HG03066 (cell line): Measurements from ENCODE around the gene DSTYK.

Experiments used
- ATAC-seq: cut with Tn5 transposase; IDR thresholded peaks from one replicate; pipeline ENCODE4 v1.9.1; 2021; ENCODE audit warnings: low read depth; ENCODE audit not compliant: unreplicated experiment

The DSTYK gene

GRCh38 chr1:205140113-205140512 lies 71.4 kb downstream of the DSTYK start:
- ATAC-seq, result no peak

DNA sequence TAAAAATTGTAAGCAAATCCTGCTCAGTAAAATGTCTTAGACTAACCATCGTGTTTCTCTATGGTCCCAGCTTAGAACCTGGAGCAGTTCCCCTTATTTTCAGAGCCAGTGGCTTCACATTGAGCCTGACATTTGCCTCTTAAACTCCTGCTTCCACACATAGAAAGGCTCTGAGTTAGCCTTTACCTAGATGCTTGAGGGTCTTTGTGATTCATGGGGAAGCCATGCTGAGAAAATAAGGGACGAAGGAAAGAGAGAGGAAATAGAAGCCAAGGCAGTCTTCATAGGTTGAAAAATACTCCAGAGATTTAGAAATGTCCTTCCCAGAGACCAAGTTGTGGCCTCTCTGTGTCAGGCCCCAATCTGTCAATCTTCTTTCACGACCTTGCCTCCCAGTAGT lies 73.6 kb downstream of the DSTYK start:
- no peak for ATAC-seq

GRCh38 chr1:205133287-205133686 lies 78.2 kb downstream of the DSTYK start:
- ATAC-seq, result no peak

- ATAC-seq, result no peak
These were observed 82.0 kb downstream of the DSTYK start for GRCh38 chr1:205129447-205130029.

DNA sequence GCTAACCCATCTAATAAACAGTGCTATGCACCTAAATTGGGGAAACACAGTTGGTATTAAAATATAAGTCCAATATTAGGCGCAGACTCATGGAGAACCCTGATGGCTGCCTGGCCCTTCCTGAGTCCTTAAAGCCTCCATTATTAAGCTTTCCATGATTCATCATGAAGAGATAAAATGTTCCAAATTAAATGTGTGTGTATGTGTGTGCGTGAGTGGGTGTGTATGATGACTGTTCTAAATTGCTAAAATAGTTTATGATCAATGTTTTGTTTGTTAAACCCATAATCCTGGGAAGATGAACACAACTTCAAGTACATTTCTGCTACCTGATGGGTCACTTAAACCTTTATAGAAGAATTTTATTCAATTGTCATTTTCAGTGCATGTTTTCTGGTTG lies 83.5 kb downstream of the DSTYK start:
- ATAC-seq, result no peak

- no peak for ATAC-seq
These were observed 83.9 kb downstream of the DSTYK start for GRCh38 chr1:205127646-205128045.

GRCh38 chr1:205124726-205125125 lies 86.8 kb downstream of the DSTYK start:
- no peak for ATAC-seq

GRCh38 chr1:205122489-205122882 lies 89.0 kb downstream of the DSTYK start:
- peak; percentile 5 for ATAC-seq

DNA sequence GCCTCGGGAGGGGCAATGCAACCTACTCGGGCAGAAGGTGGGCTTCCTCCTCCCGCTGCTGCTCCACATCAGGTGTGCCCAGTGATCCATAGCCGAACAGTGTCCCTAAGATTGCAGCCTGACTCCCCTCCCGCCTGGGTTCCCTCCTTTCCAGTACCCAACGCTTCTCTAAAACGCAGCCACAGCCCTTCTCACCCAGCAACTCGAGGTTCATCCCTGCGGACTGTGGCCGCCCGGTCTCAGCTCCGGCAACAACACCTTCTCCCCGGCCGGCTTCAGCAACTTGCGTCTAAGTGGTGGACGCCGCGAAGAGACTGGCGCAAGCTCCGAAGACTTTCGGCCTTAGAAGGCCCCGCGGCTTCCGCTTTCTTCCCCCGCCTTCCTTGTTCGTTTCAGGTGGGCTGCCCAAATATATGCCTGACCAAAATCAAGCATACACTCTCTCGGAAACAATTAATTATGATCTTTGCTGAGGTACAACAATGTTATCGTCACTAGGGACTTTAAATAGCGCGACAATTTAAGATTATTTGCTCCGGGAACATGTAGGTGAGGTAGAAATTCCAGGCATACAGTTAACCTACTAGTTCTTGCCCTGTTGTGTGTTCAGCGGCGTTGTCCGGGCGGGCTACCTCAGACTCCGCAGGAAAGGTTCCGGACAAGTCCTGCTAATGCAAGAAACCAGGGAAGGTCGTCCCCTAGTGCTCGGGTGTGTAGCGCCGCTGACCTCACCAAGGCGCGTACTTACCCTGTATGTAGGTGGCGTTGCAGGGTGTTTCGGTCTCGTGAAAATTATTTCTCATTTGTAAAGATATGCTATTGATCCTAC lies 89.6 kb downstream of the DSTYK start, which contains the start of gene RBBP5:
TSS of gene RBBP5 (minus strand) at position 319 of the 829 bp plus-strand sequence. CDS start at position 214, 105 bp downstream.
- peak; percentile 94 for ATAC-seq

DNA sequence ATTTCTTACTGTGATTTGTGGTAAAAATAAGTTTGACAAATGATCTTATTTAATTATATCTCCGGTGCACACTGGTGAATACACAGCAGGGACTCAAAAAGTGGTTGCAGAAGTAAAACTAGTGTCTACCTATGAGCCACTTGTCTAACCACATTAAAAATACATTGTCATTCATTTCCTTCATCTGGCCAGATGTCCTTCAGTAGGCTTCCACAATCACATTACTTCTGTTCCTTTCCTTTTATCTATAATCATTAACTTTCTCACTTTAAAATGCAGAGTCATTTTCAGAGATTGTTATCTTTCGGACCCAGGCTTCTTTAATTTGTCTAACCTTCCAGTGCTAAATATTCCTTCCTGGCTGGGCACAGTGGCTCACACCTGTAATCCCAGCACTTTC lies 92.8 kb downstream of the DSTYK start:
- ATAC-seq, result no peak

- no peak for ATAC-seq
These were observed 100.1 kb downstream of the DSTYK start for GRCh38 chr1:205111354-205111753.

GRCh38 chr1:205109711-205110110 lies 101.8 kb downstream of the DSTYK start:
- no peak for ATAC-seq

DNA sequence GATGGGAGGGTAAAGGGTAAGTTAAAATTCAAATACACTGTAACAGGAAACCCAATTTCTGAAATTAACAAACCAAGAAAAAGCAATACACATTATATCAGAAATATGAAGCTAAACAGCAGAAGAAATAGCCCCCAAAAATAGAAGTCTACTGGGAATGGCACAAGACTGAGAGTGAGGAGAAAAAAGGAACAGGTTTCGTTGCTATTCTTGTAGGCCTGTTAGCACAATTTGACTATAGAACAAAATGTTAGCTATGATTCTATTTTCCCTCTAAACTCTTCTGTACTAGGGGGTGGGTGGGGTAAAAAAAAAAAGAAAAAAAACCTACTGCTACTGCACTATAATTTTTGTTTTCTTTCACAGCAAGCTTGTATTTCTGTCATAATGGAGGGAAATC lies 102.2 kb downstream of the DSTYK start:
- no peak for ATAC-seq

DNA sequence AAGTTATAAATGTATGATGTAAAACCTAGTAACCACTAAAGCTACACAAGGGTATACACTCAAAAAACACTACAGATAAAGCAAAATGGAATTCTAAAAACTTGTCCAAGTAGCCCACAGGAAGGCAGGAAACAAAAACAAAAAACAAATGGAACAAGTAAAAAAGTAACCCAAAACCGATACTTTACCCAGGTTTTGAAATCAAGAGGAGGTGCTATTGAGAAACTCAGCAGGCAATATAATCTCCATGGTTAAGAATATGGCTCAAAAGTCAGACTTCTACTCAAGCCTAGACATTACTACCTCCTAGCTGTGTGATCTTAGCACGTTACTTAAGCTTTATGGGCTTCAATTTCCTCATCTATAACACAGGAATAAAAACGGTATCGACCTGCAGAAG lies 103.0 kb downstream of the DSTYK start:
- no peak for ATAC-seq

GRCh38 chr1:205107327-205107726 lies 104.2 kb downstream of the DSTYK start:
- no peak for ATAC-seq

DNA sequence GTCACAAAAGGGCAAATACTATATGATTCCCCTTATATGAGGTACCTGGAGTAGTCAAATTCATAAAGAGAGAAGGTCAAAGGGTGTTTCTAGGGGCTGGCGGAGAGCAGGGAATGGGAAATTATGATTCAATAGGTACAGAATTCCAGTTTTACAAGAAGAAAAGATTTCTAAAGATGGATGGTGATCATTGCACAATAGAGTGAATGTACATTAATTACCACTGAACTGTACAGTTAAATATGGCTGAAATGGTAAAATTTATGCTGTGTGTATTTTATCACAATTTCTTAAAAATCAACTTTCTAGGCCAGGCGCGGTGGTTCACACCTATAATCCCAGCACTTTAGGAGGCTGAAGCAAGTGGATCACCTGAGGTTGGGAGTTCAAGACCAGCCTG lies 109.1 kb downstream of the DSTYK start:
- ATAC-seq, result no peak

- ATAC-seq, result no peak
These were observed 113.3 kb downstream of the DSTYK start for GRCh38 chr1:205098242-205098641.

- no peak for ATAC-seq
These were observed 116.1 kb downstream of the DSTYK start for GRCh38 chr1:205095422-205095821.
